ENCODE results near the gene PDGFRB.

PDGFRB gene

DNA sequence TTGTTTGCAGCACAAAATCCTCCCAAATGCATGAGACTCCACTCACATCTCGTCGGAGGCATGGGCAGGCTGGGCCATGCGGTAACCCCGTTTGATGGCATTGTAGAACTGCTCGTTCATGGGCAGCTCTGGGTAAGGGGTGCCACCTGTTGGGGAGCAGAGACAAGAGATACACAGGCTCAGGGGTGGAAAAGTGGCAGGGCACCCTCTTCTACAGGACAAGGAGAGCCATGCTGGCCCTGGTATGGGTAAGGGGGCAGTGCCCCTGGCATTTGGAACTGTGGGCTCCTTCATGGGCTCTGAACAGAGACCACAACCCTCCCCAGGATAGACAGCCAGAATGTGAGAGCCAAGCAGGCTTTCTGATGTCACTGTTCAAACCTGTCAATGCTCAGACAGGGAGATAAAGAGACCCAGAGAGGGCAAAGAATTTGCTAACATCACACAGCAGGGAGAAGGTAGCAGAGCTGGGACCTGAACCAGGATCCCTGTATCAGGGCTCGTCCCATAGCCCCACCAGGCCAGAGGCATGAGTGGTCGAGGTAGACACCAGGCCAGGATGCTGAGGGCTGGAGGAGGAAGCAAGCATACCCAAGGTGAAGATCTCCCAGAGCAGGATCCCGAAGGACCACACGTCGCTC is 36.1 kb downstream of the PDGFRB start:
- Histone ChIP-seq H3K4me1 (ENCODE audit: control insufficient read depth in 1 of 2, insufficient read depth in 2 of 2, low read length in 2 of 2) (no peaks in the 10 kb centered on the region), H3K27me3 (ENCODE audit: low read depth, low read length) (no peaks in the 10 kb centered on the region), H3K9me3 (ENCODE audit: control insufficient read depth in 1 of 2, low read length in 2 of 2) (no peaks in the 10 kb centered on the region), H3K36me3 (ENCODE audit: control insufficient read depth in 1 of 2, insufficient read depth in 2 of 2, low read length in 2 of 2) (peaks cover 20 to 42% of the 10 kb centered on the region in 2 donors), H3K4me3 (ENCODE audit: low read depth in 1 of 2, low read length in 2 of 2) (no peak overlapping the region), H3K27ac (ENCODE audit: low read length) (no peak overlapping the region)

GRCh38 chr5:150118561-150119229 is 37.0 kb downstream of the PDGFRB start:
- no peaks in the 10 kb centered on the region for H3K9me3 ChIP-seq (ENCODE audit: control insufficient read depth in 1 of 2, low read length in 2 of 2)
- H3K4me1 ChIP-seq (ENCODE audit: control insufficient read depth in 1 of 2, insufficient read depth in 2 of 2, low read length in 2 of 2), result no peaks in the 10 kb centered on the region
- no peak overlapping the region for H3K4me3 ChIP-seq (ENCODE audit: low read depth in 1 of 2, low read length in 2 of 2)
- H3K36me3 ChIP-seq (ENCODE audit: control insufficient read depth in 1 of 2, insufficient read depth in 2 of 2, low read length in 2 of 2), result peaks cover 20 to 38% of the 10 kb centered on the region in 2 donors
- no peak overlapping the region for H3K27ac ChIP-seq (ENCODE audit: low read length)
- no peaks in the 10 kb centered on the region for H3K27me3 ChIP-seq (ENCODE audit: low read depth, low read length)

- Histone ChIP-seq H3K9me3 (ENCODE audit: control insufficient read depth in 1 of 2, low read length in 2 of 2) (no peaks in the 10 kb centered on the region), H3K4me1 (ENCODE audit: control insufficient read depth in 1 of 2, insufficient read depth in 2 of 2, low read length in 2 of 2) (peaks cover 0 to 2% of the 10 kb centered on the region in 2 donors), H3K36me3 (ENCODE audit: control insufficient read depth in 1 of 2, insufficient read depth in 2 of 2, low read length in 2 of 2) (peaks cover 20 to 38% of the 10 kb centered on the region in 2 donors), H3K4me3 (ENCODE audit: low read depth in 1 of 2, low read length in 2 of 2) (no peak overlapping the region), H3K27ac (ENCODE audit: low read length) (no peak overlapping the region), H3K27me3 (ENCODE audit: low read depth, low read length) (no peaks in the 10 kb centered on the region)
Measured at GRCh38 chr5:150117945-150118560, 37.6 kb downstream of the PDGFRB start.

DNA sequence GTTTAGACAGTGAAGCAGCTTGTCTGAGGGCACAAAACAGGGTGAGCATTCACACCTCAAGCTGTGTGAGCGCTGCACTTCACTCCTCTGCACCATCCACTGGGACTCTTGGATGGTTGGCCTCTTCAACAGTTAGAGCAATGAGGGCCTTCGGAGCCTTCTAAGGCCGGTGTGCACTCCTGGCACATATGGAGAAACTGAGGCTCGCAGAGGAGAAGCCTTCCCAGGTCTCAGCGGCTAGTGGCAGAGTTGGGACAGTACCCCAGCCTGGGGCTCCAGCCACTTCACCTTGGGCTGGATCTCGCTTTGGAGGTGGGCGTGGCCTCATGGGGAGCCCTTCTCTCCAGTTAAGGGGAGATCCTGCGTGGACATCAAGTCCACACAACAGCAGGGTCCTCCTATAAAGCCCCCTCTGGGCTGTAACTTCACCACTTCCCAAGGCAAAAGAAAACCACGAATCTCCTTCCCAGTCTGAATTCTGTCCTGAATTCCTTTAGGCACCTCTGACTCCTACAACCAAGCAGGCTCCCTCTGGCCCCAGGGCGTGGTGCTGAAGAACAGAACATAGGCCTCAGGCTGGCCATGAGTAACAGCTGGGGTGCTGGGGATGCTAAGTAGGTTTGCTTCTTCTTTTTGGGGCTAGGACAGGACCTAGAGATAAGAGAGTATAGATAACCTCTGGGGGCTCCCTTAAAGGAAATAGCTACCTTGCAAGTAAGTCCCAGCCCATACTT is 38.8 kb downstream of the PDGFRB start:
- Histone ChIP-seq H3K4me1 (ENCODE audit: control insufficient read depth in 1 of 2, insufficient read depth in 2 of 2, low read length in 2 of 2) (peaks cover 0 to 6% of the 10 kb centered on the region in 2 donors), H3K9me3 (ENCODE audit: control insufficient read depth in 1 of 2, low read length in 2 of 2) (no peaks in the 10 kb centered on the region), H3K27ac (ENCODE audit: low read length) (no peak overlapping the region), H3K36me3 (ENCODE audit: control insufficient read depth in 1 of 2, insufficient read depth in 2 of 2, low read length in 2 of 2) (peaks cover 20 to 31% of the 10 kb centered on the region in 2 donors), H3K4me3 (ENCODE audit: low read depth in 1 of 2, low read length in 2 of 2) (no peak overlapping the region), H3K27me3 (ENCODE audit: low read depth, low read length) (no peaks in the 10 kb centered on the region)

DNA sequence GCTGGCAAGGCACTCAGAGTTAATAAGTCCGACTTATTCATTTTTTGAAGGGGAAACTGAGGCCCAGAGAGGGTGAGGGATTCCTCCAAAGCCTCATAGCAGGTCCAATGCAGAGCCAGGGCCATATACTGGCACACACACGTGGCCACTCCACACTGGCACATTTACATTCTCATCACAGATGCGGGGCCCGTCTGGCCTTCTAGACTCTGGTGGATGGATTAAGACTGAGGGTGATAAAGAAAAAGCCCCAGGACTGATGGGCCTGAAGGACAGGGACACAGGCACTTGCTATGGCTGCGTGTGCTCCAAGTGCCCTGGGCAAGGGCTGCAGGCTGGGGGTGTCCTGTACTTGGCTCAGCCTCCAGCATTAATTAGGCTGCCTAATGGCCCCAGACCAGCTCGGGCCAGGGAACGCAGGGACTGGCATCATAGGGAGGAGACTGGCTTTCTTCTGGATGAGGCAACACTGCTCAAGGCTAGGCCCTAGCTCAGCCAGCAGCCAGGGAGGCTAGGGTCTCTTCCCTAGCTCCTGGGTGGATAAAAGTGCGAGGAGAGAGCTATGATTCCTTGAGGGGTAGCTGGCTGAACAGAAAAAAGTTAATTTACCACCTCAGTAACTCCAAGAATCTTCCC is 40.8 kb downstream of the PDGFRB start:
- H3K4me3 ChIP-seq (ENCODE audit: low read depth in 1 of 2, low read length in 2 of 2), result no peak overlapping the region
- no peaks in the 10 kb centered on the region for H3K27me3 ChIP-seq (ENCODE audit: low read depth, low read length)
- H3K36me3 ChIP-seq (ENCODE audit: control insufficient read depth in 1 of 2, insufficient read depth in 2 of 2, low read length in 2 of 2), result peaks cover 10 to 13% of the 10 kb centered on the region in 2 donors
- no peak overlapping the region for H3K27ac ChIP-seq (ENCODE audit: low read length)
- H3K4me1 ChIP-seq (ENCODE audit: control insufficient read depth in 1 of 2, insufficient read depth in 2 of 2, low read length in 2 of 2), result peaks cover 0 to 6% of the 10 kb centered on the region in 2 donors
- no peaks in the 10 kb centered on the region for H3K9me3 ChIP-seq (ENCODE audit: control insufficient read depth in 1 of 2, low read length in 2 of 2)

DNA sequence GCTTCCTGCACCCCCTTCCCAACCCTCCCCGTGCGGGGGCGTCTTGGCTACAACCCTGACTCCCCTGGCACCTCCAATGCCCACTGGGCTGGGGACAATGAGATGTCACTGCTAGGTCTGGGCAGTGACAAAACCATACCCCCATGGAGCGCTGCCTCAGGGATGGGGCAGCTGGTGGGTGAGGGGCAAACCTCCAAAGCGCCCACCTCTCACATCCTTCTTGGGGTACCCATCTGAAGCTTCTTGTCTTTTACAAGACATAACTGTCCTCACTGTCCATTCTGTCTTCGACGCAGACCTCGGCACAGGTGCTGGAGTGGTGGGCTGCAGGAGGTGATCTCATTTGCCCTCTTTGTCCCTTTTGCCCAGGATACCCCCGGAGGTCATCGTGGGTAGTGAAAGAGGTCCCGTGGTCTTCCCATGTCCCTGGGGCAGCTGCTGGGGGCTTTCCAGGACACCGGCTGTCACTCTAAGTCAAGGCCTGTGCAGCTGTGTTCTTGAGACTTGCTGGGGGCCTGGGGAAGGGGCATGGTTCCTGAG is 41.5 kb downstream of the PDGFRB start:
- no peak overlapping the region for H3K27ac ChIP-seq (ENCODE audit: low read length)
- no peak overlapping the region for H3K4me3 ChIP-seq (ENCODE audit: low read depth in 1 of 2, low read length in 2 of 2)
- no peaks in the 10 kb centered on the region for H3K9me3 ChIP-seq (ENCODE audit: control insufficient read depth in 1 of 2, low read length in 2 of 2)
- peaks cover 0 to 6% of the 10 kb centered on the region in 2 donors for H3K4me1 ChIP-seq (ENCODE audit: control insufficient read depth in 1 of 2, insufficient read depth in 2 of 2, low read length in 2 of 2)
- H3K36me3 ChIP-seq (ENCODE audit: control insufficient read depth in 1 of 2, insufficient read depth in 2 of 2, low read length in 2 of 2), result peaks cover 5 to 10% of the 10 kb centered on the region in 2 donors
- no peaks in the 10 kb centered on the region for H3K27me3 ChIP-seq (ENCODE audit: low read depth, low read length)

DNA sequence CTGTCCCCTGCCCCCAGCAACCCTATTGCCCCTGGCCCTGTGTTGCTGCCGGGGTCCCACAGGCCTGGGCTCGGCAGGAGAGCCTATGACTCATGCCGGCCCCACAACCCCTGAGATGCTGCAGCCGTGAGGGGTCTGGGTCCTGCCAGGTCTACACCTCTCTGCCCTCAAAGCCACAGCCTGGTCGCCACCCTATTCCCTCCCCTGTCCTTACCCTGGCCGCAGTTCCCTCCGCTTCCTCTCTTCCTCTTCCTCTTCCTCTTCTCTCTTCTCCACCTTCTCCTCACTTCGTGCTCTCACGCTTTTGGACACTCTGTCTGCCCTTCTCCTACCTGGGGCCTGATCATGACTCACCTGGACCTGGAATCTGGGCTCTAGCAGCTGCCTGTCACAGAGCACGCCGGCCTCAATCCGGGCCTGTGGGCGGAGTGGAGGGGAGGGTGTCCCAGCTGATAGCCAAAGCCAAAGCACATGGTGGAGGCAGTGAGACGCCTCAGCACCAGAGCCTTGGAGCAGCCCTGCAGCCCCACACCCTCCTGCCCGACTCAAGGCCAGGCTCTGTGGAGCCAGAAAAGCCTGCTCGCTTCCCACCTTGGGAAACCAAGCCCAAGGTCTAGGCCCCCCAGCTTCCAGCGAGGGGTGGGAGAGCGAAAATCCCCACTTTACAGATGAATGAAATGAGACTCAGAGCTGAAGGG is 42.4 kb downstream of the PDGFRB start:
- H3K9me3 ChIP-seq (ENCODE audit: control insufficient read depth in 1 of 2, low read length in 2 of 2), result no peaks in the 10 kb centered on the region
- peaks cover 5 to 10% of the 10 kb centered on the region in 2 donors for H3K36me3 ChIP-seq (ENCODE audit: control insufficient read depth in 1 of 2, insufficient read depth in 2 of 2, low read length in 2 of 2)
- peaks cover 0 to 6% of the 10 kb centered on the region in 2 donors for H3K4me1 ChIP-seq (ENCODE audit: control insufficient read depth in 1 of 2, insufficient read depth in 2 of 2, low read length in 2 of 2)
- no peaks in the 10 kb centered on the region for H3K27me3 ChIP-seq (ENCODE audit: low read depth, low read length)
- H3K27ac ChIP-seq (ENCODE audit: low read length), result peak overlapping the region; percentile 8
- H3K4me3 ChIP-seq (ENCODE audit: low read depth in 1 of 2, low read length in 2 of 2), result no peak overlapping the region

GRCh38 chr5:150112201-150113046 is 43.2 kb downstream of the PDGFRB start:
- Histone ChIP-seq H3K27me3 (ENCODE audit: low read depth, low read length) (no peaks in the 10 kb centered on the region), H3K9me3 (ENCODE audit: control insufficient read depth in 1 of 2, low read length in 2 of 2) (no peaks in the 10 kb centered on the region), H3K4me3 (ENCODE audit: low read depth in 1 of 2, low read length in 2 of 2) (no peak overlapping the region), H3K27ac (ENCODE audit: low read length) (peak overlapping the region; percentile 8), H3K36me3 (ENCODE audit: control insufficient read depth in 1 of 2, insufficient read depth in 2 of 2, low read length in 2 of 2) (peaks cover 2 to 5% of the 10 kb centered on the region in 2 donors), H3K4me1 (ENCODE audit: control insufficient read depth in 1 of 2, insufficient read depth in 2 of 2, low read length in 2 of 2) (peaks cover 4 to 6% of the 10 kb centered on the region in 2 donors)

- H3K27ac ChIP-seq (ENCODE audit: low read length), result no peak overlapping the region
- H3K9me3 ChIP-seq (ENCODE audit: control insufficient read depth in 1 of 2, low read length in 2 of 2), result no peaks in the 10 kb centered on the region
- no peak overlapping the region for H3K4me3 ChIP-seq (ENCODE audit: low read depth in 1 of 2, low read length in 2 of 2)
- peaks cover 4 to 6% of the 10 kb centered on the region in 2 donors for H3K4me1 ChIP-seq (ENCODE audit: control insufficient read depth in 1 of 2, insufficient read depth in 2 of 2, low read length in 2 of 2)
- H3K36me3 ChIP-seq (ENCODE audit: control insufficient read depth in 1 of 2, insufficient read depth in 2 of 2, low read length in 2 of 2), result no peaks in the 10 kb centered on the region
- H3K27me3 ChIP-seq (ENCODE audit: low read depth, low read length), result no peaks in the 10 kb centered on the region
Measured at GRCh38 chr5:150111122-150111521, 44.5 kb downstream of the PDGFRB start.

GRCh38 chr5:150109921-150110320 is 45.7 kb downstream of the PDGFRB start:
- Histone ChIP-seq H3K9me3 (ENCODE audit: control insufficient read depth in 1 of 2, low read length in 2 of 2) (no peaks in the 10 kb centered on the region), H3K4me1 (ENCODE audit: control insufficient read depth in 1 of 2, insufficient read depth in 2 of 2, low read length in 2 of 2) (peaks cover 4 to 6% of the 10 kb centered on the region in 2 donors), H3K27ac (ENCODE audit: low read length) (no peak overlapping the region), H3K27me3 (ENCODE audit: low read depth, low read length) (no peaks in the 10 kb centered on the region), H3K36me3 (ENCODE audit: control insufficient read depth in 1 of 2, insufficient read depth in 2 of 2, low read length in 2 of 2) (no peaks in the 10 kb centered on the region), H3K4me3 (ENCODE audit: low read depth in 1 of 2, low read length in 2 of 2) (no peak overlapping the region)

All from muscle layer of duodenum (tissue), 2 donors.